ENCODE results near the gene TNFAIP8L1.

DNA sequence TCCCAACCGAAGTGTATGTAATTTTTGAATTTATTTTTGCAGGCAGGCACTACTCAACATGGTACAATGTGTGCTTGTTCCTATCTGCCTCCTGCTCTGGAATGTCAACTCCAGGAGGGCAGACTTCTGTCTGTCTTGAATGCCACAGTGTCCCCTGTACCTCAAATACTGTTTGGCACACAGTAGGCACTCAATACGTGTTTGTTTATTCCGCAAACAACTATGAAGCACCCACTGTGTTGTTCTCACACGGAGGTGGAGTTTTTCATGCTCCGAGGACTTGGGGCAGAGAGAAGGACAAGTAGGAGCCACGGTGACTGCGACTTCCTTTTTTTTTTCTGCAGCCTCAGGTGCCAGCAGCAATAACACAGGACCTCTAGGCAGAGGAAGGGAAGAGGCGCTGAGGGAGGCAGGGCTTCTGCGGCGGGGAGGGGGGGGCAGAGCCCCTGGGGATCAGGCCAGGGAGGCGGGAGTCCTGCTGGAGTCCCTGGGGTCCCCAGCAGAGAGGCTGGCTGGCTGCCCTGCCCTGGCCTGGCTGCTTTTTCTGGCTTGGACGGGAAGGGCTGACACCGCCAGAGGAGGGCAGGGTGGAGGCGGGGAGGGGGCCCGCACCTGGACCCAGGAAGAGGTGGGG lies 29.3 kb upstream of the TNFAIP8L1 start:
- TF ChIP-seq CTCF (IDR thresholded peaks at IDR 0.05), result no peak
- TF ChIP-seq EZH2 (IDR thresholded peaks at IDR 0.05), result no peak
- TF ChIP-seq EZH2phosphoT487 (IDR thresholded peaks at IDR 0.05), result no peak

Measured in neural progenitor cell (in vitro differentiated cells).